NCI-H146 (cell line): ENCODE results near the gene SBK3.
"Not testable (repeated sequence)": the region's sequence is repeated elsewhere in the genome, so short reads cannot be mapped to it uniquely, and the experiment has no call there.

Source experiments
- DNase-seq: peaks from one replicate; lab custom pipeline; 2025; lab: John Stamatoyannopoulos, UW

Gene SBK3

DNA sequence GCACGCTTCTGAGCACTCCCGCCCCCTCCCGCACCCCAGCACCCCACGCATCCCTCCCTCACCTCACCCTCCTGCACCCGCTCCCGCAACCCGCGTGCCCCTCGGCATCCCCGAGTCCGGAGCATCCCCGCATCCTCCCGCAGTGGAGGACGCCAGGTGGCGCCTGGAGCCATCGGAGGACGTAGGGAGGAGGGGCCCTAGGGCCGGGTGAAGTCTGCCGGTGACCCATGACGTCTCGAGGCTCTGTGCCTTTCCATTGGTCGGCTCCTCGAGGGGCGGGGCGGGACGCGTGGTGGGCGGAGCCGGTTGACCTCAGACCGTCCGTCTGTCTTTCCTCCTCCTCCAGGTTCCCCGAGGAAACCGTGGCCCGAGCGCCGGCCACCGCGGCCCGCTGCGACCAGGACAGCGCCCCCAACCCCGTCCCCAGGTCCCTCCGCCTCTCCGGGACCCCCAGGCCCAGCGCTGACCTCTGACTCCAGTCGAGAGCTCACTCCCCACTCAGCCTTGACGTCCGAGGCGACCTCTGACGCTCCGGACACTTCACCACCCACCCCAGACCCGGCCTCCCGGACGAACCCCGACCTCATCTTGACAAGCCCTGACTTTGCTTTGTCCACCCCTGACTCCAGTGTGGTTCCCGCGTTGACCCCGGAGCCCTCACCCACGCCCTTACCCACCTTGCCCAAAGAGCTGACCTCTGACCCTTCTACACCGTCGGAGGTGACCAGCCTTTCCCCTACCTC lies 28.3 kb downstream of the SBK3 start:
- peak; percentile 96 for DNase-seq

DNA sequence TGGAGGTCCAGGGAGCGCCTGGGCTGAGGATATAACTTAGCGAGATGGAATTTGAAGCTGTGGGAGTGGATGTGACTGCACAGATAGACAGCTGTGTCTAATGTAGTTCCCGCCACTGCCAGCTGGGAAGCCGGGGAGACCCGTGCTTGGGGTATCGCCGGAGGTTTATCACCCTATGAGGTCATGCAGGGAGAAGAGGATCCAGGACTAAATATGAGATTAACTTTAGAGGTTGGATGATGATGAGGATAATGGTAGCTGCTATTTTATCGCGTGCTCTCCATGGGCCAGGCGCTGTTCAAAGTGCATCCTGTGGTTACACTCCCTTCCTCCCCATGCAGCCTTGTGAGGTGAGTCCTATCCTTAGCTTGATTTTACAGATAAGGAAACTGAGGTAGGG lies 37.2 kb downstream of the SBK3 start:
- DNase-seq, result no peak

DNA sequence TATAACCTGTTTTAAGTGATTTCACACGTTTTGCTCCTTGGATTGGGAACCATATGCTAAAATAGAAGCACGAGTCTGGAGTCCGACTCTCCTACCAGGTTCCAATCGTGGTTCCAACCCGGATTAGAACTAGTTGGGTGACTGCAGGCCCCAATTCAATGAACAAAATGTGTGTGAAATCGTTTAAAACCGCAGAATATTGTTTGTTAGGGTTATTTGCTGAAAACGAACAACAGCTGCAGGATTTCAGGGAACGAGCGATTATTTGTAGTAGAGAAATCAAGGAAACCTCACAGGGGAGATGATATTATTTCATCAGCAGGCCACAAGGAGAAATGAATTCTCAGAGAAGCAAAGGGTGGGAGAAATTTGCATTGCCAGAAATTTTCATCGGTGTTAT lies 40.4 kb downstream of the SBK3 start:
- DNase-seq, result no peak

DNA sequence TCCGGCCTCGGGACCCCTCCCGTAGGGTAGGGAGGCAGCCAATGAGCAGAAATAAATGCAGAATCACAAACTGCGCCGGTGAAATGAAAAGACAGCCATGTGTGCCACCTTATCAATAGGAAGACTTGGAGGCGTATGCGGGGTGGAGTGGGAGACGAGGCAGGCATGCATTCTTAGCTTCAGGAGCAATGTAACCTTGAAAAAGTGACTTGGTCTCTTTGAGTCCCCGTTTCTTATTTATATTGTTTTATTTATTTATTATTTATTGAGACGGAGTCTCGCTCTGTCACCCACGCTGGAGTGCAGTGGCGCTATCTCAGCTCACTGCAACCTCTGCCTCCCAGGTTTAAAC lies 41.1 kb downstream of the SBK3 start:
- DNase-seq, result no peak

DNA sequence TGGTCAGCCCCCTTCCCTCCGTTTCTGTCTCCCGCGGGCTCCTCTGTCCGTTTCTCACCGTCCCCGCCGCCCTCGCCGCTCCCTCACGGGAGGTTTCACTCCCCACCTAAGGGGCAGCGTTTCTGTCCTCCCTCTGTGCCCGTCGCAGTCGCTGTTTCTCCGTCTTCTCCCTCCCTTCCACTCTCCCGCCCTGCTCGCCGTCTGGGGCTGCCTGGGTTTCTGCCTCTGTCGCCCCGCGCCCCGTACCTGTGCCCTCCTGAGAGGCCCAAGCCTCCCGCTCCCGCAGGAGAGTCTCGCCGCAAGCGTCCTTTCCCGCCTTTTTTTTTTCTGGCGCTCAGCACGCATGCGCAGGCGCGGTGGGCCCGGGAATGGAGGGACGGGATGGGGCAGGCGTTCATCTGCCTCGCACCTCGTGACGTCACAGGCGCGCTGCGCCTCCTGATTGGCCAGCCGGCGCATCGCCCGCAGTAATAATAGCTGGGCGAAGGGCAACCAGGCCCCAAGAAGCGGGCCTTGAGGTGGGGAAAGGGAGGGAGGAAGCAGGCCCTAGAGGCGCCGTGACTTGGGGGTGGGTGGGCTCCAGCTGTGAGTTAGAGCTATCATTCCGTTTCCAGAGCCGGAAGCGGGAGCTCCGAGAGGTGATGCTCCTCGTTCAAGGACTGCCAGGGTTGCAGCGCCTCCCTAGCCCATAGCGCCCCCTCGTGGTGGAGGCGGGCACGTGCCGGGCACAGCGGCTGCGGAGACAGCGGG lies 41.7 kb downstream of the SBK3 start:
- peak; percentile 93 for DNase-seq

DNA sequence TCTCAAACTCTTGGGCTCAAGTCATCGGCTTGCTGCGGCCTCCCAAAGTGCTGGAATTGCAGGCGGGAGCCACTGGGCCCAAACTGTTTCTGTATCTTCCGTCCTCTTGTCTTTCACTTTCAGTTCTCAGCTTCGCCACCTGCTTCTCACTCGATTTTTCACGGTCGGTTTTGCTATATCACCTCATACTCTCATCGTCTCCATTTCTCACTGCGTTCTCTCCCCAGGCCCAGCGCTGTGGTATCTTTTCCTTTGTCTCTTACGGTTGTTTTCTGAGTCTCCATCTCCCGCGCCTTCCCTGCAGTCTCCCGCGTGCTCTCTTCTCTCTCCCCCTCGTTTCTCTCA lies 42.2 kb downstream of the SBK3 start:
- DNase-seq, result no peak

DNA sequence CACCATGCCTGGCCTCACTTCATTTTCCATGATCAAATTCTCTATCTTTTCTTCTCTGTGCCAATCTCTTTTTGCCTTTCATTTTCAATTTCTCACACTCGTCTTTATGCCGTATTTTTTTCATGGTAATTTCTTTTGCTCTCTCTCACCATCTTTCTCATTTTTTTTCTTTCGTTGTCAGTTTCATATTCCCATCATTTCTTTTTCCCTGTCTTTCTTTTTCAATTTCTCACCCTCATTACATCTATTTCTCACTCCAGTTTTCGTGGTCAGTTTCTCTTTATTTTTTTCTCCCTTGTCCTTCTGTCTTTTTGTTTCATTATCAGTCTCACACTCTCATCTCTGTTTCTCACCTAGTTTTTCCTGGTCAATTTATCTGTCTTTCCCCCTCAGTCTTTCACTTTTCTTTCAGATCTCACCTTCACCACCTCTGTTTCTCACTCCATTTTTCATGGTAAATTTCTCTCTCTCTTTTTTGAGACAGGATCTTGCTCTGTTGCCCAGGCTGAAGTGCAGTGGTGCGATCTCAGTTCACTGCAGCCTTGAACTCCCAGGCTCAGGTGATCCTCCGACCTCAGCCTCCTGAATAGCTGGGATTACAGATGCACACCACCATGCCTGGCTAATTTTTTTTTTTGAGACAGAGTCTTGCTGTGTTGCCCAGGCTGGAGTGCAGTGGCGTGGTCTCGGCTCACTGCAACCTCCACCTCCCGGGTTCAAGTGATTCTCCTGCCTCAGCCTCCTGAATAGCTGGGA lies 43.0 kb downstream of the SBK3 start:
- no peak for DNase-seq

DNA sequence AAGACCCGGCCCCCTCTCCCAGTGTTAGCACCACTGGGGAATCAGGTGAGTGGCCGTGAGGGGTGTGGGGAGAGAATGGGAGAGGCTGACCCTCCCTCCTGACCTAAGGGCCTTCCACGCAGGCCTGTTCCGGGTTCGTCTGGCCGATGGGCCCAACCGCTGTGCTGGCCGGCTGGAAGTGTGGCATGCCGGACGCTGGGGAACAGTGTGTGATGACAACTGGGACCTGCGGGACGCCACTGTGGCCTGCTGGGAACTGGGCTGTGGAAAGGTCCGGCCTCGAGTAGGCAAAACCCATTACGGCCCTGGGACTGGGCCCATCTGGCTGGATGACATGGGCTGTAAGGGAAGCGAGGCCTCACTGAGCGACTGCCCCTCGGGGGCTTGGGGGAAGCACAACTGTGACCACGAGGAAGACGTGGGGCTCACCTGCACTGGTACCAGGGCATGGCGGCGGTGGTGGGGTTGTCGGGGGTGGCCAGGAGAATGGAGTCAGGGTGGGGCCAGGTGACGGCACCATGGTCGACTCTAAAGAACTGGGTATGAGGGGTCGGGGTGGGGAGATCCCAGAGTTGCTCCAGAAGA lies 44.9 kb downstream of the SBK3 start:
- DNase-seq, result no peak

DNA sequence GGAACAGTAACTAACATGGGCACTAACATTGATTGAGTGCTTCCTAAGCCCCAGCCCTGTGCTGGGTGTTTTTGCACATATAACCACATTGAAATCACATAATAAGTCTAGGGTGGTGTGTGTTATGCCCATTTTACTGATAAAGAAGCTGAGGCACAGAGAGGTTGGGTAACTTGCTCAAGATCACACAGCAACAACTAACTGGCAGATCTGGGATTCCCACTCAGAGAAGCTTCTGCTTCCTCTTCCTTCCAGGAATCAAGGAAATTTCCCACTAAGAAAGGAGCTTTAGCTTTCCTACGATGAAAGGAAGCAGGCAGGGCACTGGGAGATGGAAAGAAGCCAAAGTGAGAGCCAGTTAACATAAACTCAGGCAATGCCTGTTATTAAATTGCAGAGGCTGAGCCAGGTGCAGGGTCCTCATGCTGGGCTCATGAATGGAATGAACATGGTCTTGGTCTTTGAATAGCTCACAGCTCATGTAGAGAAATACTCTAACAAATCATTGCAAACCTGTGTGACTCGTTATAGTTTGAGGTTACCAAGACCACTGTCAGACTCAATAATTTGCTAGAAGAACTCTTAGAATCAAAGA lies 47.0 kb downstream of the SBK3 start:
- DNase-seq, result peak; percentile 68

DNA sequence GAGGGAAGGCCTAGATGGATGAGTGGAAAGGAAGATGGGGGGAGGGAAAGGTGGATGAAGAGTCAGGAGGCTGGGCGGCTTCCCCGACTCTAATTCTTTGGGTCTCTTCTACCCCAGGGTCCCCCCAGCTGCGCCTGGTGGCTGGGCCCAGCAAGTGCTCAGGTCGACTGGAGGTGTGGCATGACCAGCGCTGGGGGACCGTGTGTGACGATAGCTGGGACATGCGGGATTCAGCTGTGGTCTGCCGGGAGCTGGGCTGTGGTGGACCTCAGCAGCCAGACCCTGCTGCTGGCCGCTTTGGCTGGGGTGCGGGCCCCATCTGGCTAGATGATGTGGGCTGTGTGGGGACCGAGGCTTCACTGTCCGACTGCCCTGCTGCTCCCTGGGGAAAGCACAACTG lies 47.6 kb downstream of the SBK3 start:
- DNase-seq, result no peak

DNA sequence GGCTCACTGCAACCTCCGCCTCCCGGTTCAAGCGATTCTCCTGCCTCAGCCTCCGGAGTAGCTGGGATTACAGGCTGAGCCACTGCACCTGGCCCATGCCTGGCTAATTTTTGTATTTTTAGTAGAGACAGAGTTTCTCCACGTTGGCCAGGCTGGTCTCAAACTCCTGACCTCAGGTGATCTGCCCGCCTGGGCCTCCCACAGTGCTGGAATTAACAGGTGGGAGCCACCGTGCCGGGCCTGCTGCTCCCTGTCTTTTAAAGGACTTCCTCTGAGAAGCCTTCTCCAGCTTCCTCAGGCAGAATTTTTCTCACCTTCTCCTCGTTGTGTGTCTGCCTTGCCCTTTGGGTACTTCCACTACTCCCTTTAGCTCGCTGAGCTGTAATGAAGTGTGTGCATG lies 48.5 kb downstream of the SBK3 start:
- DNase-seq, result not testable (repeated sequence)

DNA sequence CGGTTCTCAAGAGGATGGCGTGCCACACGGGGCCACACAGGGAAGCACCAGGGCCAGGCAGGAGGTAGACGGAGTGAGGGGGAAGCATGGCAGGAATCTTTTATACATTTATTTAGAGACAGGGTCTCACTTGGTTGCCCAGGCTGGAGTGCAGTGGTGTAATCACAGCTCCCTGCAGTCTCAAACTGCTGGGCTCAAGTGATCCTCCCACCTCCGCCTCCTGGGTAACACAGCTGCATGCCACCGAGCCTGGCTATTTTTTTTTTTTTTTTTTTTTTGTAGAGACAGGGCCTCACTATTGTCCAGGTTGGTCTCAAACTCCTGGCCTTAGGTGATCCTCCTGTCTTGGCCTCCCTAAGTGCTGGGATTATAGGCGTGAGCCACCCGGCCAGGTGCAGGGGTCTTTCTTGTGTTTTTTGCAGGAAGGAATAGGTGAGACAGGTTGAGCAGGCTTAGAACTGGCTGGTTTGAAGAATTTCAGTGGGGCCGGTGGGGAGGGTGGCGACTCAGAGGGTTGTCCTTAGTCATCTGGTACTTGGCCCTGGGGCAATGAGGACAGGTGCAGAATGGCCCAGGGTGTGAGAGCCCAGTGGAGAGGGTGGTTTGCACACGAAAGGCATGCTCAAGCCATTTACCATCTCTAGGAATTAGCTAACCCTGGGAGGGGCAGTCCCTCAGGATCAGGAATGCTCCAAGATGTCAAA lies 49.5 kb downstream of the SBK3 start:
- DNase-seq, result peak; percentile 72

DNA sequence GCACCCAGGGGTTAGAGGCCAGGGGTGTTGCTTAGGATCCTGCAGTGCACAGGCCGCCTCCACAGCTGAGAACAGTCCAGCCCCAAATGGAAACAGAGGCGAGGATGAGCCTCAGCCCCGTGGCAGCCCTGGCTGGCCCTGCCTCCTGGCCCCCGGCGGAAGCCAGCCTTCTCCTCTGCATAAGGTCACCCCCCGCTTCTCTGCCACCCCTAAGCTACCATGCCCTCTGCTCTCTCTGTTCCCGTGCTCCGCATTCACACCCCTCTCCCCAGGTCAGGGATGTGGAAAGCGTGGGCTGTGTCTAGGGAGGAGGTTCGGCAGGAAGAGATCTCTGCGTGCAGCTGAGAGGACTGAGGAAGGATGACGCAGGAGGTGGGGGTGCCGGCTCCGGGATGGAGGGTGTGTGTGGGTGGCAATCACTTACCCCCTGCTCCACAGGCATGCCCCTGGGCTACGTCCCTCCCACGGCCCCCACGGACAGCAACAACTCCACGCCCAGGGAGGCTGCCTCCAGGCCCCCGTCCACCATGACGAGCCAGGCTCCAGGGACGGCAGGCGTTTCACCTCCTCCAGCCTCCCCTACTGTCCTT lies 51.1 kb downstream of the SBK3 start:
- no peak for DNase-seq

DNA sequence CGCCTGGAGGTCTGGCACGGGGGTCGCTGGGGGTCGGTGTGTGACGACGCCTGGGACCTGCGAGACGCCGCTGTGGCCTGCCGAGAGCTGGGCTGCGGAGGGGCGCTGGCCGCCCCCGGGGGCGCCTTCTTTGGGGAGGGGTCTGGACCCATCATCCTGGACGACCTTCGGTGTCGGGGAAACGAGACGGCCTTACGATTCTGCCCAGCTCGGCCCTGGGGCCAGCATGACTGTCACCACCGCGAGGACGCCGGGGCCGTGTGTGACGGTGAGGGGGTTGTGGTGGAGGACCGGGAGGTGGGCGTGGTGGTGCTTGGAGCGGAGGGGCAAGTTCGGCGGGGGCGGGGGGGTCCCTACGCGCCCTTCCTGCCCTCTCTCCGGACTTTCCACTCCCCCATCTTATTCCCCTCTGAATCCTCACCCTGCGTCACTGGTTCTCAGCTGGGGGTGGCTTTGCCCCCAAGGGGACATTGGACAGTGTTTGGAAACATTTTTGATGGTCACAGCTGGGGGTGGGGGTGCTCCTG lies 51.6 kb downstream of the SBK3 start:
- DNase-seq, result no peak

DNA sequence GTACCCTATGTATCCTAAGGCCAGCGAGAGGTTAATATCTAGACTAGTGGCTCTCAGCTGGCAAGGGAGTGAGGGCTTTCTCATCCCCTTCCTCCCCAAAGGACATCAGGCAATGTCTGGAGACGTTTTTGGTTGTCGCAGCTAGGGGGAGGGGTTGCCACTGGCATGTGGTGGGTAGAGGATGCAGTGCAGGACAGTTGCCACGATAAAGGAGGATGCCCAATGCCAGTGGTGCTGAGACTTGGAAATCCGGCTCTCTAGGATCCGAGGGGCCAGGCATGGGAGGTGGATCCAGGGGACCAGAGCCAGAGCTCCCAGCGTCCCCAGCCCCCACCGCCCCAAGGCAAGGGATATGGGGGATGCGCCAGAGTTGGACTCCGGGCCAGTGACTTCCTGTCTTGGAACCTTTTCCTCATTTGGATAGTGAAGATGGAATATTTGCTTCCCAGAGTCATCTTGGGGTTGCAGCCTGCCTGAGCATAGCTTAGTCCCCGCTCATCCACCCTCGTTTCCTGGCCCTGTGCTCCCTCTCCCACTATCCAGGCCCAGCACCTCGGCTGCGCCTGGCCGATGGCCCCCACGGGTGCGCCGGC lies 52.2 kb downstream of the SBK3 start:
- no peak for DNase-seq

DNA sequence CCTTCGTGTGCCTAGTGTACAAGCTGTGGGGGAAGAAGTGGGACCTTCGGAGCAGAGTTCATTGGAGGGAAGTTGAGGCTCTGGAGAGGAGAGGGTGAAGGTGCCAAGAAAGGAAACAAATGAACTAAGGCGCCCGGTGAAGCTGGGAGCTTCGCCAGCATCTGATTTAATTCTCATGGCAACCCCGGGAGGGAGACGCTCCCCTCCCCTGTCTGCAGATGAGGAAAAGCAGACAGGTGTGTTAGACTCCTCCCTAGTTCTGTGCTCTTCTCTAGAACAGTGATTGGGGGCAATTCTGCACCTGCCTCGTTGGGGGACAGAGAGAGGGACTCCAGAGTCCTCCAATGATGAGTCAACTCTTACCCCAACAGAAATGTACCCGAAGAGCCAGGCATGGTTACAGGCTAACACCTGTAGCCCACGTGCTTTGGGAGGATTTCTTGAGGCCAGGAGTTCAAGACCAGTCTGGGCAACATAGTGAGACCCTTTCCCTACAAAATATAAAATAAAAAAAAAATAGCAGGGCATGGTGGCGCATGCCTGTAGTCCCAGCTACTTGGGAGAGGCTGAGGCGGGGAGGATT lies 52.9 kb downstream of the SBK3 start:
- DNase-seq, result peak; percentile 58

DNA sequence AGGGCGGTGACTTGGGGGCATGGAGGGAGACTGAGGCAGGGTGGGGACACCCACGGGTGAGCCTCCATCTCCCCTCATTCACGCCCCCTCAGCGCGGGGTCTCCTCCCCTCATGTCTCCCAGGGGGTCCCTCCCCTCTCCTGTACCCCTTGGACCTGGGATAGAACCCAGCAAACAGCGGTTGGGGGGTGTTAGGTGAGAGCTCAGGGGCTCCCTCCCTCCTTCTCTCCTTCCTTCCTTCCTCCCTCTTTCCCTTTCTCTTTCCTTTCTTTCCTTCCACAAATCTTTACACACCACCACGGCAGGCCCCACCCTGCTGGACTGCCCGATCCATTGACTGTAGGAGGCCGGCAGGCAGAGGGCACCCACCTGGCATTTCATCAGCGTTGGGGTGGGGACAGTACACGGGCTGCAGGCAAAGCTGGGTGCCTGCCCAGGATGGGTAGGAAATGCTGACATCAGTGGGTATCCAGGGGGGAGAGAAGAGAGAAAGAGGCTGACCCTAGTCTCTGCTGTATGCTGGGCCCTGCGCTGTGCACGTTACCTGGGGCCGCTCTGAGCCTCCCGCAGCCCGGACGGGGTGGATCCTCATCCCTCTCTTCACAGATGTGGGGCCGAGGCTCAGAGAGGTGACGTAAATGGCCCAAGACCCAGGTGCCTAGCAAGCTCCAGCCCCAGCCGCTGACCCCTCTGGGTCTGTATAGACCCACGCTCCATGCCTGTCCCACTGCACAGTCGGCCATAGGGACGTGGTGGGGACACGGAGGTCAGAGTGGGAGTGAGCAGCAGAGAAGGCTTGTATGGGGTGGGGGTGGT lies 53.6 kb downstream of the SBK3 start:
- DNase-seq, result no peak
